GM19099 (cell line): ENCODE results near the gene GDPD4.

Experiments
- POLR2A ChIP-seq: IDR thresholded peaks from 3 replicates; pipeline ENCODE4 v1.6.1; 2011; ENCODE audit warnings: low read depth; ENCODE audit not compliant: insufficient read length; ENCODE audit errors: extremely low read depth

GDPD4 gene

GRCh38 chr11:77195071-77195755, 106.3 kb downstream of the GDPD4 start:
- no peak for TF ChIP-seq POLR2A

GRCh38 chr11:77193911-77194830, 107.3 kb downstream of the GDPD4 start:
- TF ChIP-seq POLR2A: no peak

DNA sequence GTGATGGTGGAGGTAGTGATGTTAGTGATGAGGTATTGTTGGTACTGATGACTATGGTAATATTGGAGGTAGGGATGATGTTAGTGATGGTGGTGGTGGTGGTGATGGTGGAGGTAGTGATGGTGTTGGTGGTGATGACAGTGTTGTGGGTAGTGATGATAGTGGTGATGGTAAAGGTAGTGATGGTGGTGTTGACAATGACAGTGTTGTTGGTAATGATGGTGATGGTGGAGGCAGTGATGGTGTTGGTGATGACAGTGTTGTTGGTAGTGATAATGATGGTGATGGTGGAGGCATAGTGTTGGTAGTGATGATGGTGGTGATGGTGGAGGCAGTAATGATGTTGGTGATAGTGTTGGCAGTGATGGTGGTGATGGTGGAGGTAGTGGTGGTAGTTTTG, 108.3 kb downstream of the GDPD4 start:
- TF ChIP-seq POLR2A: no peak

DNA sequence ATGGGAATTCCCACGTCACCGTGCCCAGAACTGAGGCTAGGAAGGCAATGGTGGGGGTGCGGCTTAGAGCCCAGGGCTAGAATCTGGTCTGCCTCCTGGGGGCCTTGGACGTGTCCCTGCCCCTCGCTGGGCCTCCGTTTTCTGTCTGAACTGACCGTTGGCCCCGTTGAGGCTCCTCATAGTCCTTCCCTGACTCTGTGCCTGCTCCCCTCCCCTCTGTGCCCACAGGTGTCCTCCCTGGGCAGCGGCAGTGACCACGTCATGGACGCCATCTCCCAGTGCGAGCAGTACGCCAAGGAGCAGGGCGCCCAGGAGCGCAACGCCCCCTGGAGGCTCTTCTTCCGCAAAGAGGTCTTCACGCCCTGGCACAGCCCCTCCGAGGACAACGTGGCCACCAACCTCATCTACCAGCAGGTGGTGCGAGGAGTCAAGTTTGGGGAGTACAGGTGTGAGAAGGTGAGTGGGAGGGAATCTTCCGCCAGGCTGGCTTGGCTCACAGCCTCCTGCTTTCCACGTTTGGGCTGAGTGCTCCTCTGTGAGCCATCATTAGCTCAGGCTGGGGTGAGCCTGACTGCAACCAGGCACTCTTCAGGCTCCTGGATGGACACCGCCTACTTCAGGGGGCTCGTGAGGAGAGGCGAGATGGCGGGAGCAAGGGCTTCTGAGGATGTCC, 109.5 kb downstream of the GDPD4 start:
- TF ChIP-seq POLR2A: no peak

DNA sequence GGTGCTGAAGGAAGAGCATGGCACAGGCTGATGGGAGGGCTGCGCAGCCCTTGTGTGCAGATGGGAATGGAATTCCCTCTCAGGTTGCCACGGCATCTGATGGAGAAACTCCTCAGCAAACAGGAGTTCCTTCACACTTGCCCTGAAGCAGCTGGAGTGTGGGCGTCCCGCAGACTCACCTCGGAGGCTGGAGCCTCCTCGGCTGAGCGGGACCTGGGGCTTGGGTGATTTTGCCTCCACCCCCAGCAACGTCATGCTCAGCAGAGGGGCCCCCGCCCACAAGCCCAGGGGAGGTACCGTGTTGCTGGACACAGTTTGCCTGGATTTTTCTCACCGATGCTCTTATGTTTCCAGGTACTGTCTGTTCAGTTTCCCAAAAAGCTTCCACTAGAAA, 110.1 kb downstream of the GDPD4 start:
- TF ChIP-seq POLR2A: no peak

GRCh38 chr11:77190331-77191075, 111.0 kb downstream of the GDPD4 start:
- no peak for TF ChIP-seq POLR2A

- TF ChIP-seq POLR2A: no peak
These were observed 111.8 kb downstream of the GDPD4 start for GRCh38 chr11:77189588-77190210.

DNA sequence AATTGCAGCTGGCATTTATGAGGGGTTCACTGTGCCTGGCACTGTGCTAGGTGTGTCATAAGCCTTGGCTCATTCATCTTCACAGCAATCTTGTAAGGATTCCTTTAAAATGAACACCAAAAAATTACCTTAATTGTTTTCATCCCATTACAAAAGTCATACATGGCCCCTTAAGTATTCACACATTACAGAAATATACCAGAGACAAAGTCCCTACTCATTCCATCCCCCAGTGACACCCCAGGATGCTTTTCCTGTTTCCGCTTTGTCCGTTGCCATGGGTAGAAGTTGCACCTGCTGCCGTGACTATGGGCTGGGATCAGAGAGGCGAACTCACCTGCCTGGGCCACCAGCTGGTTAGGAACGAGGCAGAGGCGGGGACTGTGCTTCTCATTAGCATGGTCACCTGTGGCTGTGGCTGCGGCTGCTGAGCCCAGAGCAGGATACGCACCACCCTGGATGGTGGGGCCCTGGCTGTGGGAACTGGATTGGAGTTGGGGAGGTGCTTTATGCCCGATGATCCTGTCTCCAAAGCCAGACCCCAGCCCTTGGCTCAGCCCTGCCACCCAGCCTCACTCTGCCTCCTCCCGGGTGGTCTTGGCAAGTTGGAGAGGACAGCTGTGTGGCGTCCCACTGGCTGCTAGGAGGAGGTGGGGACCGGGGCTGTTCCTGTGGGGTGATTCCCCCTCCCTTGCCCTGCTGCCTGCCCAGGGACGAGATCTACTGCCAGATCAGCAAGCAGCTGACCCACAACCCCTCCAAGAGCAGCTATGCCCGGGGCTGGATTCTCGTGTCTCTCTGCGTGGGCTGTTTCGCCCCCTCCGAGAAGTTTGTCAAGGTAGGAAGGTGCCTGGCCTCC, 112.6 kb downstream of the GDPD4 start:
- TF ChIP-seq POLR2A: no peak

GRCh38 chr11:77187776-77188632, 113.5 kb downstream of the GDPD4 start:
- no peak for TF ChIP-seq POLR2A

DNA sequence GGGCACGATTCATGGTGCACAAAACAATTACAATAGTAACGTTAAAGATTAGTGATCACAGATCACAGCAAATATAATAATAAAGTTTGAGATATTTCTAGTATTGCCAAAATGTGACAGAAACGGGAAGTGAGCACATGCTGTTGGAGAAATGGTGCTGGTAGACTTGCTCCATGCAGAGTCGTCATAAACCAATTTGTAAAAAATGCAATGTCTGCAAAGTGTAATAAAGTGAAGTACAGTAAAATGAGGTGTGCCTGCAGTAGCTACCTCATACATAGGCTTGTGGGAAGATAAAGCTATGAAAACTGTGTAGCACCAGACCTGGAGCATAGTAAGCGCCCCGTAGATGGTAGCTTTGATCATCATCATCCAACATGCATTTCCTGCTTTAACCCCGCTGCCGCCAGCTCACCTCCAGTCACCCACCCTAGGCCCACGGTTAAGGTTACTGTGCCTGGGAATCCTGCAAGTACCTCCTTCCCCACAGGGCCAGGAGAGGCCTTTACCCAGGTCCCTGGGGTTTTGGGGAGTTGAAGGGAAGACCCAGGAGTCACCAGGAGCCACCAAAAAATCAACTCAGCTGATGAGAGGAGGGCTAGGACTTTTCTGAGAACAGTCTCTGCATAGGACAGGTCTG, 114.3 kb downstream of the GDPD4 start:
- TF ChIP-seq POLR2A: no peak

DNA sequence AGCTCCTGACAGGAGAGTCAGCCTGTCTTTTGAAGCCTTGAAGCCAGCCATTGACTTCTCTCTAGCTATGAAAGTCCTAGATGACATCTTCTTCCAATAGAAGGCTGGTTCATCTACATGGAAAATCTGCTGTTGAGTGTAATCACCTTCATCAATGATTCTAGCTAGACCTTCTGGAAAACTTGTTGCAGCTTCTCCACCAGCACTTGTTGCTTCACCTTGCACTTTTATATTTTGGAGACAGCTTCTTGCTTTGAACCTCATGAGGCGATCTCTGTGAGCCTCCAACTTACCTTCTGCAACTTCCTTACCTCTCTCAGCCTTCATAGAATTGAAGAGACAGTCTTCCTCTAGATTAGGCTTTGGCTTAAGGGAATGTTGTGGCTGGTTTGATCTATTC, 115.2 kb downstream of the GDPD4 start:
- TF ChIP-seq POLR2A: no peak
